Gastrocnemius medialis (tissue), 4 donors: Measurements from ENCODE around the gene ITPK1.

Source experiments
- POLR2A ChIP-seq, 2 donors: fragments of 450-650 bp; IDR thresholded peaks; one replicate each; pipeline ENCODE4 v1.6.1; 2017; ENCODE audit warnings: antibody characterized with exemption in 2 of 2, mild to moderate bottlenecking in 2 of 2, moderate library complexity in 2 of 2
- TF ChIP-seq, protein P1 (sequence below), 5 experiments: fragments of 450-650 bp in 3 of 5; fragments of 200-600 bp in 2 of 5; sonication (generic) in 2 of 5; IDR thresholded peaks in 4 of 5; conservative IDR thresholded peaks in 1 of 5; 1 replicate in 4 of 5; 2 replicates in 1 of 5; pipeline ENCODE4 v1.5.1; 2016 to 2019; ENCODE audit warnings: antibody characterized with exemption in 5 of 5, mild to moderate bottlenecking in 3 of 5, moderate library complexity in 3 of 5

- TF ChIP-seq, protein P1, sequence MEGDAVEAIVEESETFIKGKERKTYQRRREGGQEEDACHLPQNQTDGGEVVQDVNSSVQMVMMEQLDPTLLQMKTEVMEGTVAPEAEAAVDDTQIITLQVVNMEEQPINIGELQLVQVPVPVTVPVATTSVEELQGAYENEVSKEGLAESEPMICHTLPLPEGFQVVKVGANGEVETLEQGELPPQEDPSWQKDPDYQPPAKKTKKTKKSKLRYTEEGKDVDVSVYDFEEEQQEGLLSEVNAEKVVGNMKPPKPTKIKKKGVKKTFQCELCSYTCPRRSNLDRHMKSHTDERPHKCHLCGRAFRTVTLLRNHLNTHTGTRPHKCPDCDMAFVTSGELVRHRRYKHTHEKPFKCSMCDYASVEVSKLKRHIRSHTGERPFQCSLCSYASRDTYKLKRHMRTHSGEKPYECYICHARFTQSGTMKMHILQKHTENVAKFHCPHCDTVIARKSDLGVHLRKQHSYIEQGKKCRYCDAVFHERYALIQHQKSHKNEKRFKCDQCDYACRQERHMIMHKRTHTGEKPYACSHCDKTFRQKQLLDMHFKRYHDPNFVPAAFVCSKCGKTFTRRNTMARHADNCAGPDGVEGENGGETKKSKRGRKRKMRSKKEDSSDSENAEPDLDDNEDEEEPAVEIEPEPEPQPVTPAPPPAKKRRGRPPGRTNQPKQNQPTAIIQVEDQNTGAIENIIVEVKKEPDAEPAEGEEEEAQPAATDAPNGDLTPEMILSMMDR (IDR thresholded peaks at IDR 0.05 in 4 of 5, conservative IDR thresholded peaks at IDR 0.05 in 1 of 5) = no peak
- TF ChIP-seq POLR2A (IDR thresholded peaks at IDR 0.05) = no peak
Observed at GRCh38 chr14:93110856-93111419, 4.8 kb downstream of the ITPK1 start.
